Stimulated activated CD4-positive, alpha-beta T cell treated with anti-CD3 and anti-CD28 coated beads, Interleukin-1b, Interleukin-23, amount 100 ng/mL, for 48 hours (primary cell): Measurements from ENCODE around the gene GDPD5.

Source experiments
- DNase-seq: peaks from one replicate; pipeline ENCODE4 v3.0.0-alpha.2; 2020

The GDPD5 gene

GRCh38 chr11:75487365-75487764 is 38.4 kb downstream of the GDPD5 start:
- DNase-seq: no peak

DNA sequence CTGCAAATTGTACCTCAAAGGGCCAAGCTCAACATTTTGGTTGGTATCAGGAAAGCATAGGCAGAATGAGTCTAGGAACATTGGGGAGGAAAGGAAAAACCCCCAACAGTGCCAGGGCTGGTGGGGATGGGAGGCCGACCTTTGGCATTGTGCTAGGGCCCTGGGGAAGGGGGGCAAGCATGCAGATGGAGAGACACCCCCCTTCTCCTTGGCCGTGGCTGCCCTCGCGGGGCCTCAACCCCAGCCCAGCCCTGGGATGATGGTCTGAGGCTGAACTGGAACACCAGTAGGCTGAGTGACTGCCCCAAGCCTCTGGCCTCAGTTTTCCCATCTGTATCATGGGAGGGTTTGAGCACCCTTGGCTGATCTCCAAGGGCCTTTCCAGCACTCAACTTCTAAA is 40.0 kb downstream of the GDPD5 start:
- no peak for DNase-seq

DNA sequence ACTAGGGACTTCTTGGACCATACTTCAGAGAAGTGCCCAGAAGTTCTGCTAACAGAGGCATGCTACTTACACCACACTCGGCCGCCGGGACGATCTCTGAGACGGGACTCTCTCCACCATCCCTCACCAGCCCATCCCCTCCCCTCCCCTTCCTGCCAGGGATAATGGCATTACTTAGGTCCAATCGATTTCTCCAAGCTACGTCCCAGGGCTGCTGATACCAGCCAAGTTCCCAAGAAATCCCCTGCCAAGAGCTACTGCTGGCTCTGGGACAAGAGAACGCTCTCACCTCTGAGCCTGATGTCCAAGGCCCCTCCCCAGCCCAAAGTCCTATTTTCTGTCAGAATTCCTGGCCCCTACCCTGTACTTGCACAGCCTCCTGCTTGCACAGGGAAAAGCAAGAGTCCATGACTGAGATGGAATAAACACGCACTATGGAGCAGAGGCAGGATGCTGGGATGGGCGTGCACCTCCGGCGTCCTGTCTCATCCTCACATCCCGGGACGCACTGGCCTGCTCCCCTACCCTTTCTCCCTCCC is 42.7 kb downstream of the GDPD5 start:
- no peak for DNase-seq

DNA sequence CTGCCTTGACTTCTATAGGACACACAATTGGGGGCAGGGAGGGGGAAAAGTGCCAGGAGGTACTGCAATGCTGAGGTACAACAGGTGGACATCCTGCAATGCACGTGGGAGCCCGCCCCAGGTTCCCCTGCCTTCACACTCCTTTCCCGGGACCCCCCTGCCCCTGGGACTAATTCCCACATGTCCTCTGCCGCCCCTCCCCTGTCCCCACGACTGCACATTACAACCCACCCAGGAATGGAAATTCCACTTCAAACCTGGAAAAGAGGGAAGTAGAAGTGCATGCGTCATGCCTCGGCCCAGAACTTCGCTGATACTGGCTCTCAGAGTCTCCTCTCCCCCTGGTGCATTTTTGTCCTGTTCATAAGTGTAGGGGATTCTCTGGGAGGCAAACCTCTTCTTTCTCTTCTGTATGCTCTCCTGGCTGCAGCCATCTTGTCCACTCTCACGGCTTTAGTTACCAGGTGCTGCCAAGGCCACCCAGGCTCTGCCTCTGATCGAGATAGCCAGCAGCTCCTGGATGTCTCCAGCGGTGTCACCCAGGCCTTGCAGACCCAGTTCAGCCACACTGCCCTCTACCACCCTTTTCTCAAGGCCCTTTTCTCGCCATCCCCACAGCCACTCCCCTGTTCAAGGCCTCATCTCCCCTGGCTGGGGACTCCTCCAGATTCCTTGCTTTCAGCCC is 43.7 kb downstream of the GDPD5 start:
- no peak for DNase-seq

DNA sequence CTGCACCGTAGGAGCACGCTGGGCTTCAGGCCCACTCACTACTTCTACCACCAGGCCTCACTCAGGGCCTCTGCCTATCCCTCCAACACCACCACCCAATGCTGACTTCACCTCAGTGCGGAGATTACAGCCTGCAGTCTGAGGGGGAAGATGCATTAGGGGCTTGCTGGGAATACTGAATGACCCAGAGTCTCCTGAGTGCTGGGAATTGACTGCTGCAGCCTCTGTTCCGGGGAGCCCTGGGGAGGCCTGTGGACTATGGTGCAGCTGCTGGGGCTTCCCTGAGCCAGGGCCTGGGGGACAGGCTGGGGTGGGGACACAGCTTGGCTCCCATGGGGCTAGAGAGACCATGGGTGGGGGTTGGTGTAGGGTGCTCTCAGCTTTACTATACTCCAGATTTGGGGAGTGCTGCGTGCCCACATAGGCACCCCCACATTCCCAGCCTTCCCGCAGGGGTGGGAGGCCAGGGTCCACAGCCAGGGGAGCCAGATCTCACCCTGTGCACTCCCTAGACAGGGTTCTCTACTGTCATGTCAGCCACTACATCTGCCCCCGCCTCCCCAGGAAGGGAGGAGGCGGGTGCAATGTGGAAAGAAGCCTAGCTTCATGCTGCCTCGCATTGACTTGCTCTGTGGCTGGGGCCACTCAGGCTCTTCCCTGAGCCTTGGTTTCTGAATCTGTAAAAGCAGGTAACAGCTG is 44.4 kb downstream of the GDPD5 start:
- DNase-seq: no peak

DNA sequence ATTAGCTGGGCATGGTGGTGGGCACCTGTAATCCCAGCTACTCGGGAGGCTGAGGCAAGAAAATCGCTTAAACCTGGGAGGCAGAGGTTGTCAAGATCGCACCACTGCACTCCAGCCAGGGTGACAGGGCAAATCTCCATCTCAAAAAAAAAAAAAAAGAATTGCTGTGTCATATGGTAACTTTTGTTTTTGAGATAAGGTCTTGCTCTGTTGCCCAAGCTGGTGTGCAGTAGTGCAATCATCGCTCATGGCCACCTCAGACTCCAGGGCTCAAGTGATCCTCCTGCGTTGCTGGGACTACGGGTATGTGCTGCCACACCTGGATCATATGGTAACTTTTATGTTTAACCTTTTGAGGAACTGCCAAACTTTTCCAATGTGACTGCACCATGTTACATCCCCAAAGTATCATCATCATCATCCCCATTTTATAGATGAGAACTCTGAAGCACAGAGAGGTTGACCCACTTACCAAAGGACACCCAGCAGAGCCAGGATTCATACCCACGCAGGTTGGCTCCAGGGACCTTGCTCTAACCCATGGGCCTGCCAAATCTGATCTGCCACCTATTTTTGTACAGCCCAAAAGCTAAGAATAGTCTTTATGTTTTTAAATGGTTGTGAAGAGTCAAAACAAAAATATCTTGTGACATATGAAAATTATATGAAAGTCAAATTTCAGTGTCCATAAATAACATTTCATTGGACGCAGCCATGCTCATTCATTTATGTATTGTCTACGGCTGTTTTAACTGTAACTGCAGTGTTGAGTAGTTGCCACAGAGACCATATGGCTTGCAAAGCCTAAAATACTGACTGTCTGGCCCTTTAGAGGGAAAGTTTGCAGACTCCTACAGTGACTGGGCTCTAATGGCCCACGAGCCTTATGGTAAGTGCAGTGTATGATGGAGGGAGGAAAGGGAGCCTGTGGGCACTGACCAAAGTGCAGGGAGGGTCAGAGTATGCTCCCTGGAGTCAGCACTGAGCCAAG is 45.3 kb downstream of the GDPD5 start:
- DNase-seq: no peak

GRCh38 chr11:75479597-75480145 is 46.1 kb downstream of the GDPD5 start:
- no peak for DNase-seq

- DNase-seq: no peak
Measured at GRCh38 chr11:75478783-75479596, 46.8 kb downstream of the GDPD5 start.

DNA sequence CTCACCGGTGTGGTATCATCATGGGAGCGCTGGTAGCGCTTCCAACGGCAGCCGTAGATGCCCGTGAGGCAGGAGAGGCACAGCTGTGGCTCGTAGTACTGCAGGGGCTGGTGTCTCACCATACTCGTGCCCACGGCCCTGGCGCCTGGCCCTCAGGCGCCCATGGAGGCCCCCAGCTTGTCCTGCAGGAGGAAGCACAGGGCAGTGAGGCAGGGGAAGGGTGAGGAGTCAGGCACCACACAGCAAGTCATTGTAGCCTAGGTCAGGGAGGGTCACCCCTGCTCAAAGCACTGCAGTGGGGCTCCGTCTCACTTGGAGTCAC is 48.2 kb downstream of the GDPD5 start:
- DNase-seq: no peak

DNA sequence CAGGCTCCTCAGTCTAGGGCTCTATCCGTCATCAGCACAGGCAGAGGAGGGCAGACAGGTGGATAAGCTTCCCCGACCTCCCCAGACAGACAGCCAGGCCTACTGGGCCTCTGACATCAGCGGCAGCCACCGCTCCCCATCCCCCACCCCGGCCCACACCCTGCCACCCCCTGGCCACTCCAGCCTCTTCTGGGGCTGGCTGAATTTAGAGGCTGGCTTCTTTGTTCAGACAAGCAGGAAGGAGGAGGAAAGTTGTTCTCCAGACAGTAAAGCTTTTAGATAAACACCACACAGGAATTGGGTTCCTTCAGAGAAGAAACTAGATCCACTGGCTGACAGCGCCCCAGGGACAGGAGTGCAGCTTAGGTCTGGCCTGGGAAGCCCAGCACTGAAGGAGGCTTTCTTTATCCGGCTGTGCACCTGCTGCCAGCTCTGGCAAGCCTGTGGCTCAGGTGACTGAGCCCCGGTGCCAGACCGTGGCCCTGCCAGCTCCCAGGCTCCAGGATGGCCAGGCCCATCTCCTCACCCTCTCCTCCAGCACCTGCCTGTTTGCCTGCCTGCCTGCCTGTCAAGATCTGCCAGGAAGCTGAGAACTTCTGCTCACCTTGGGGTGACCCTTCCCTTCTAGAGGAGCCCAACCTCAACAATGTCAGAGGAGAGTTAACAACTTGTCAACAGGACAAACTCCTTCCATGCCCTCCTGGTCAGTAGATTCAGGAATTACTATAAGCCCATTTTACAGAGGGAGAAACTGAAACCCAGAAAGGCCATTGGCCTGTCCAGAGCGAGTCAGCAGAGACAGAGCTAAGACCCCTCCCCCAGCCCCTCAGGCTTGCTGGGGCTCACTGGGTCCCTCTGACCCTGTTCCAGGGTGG is 48.8 kb downstream of the GDPD5 start:
- DNase-seq: no peak

GRCh38 chr11:75475767-75476650 is 49.7 kb downstream of the GDPD5 start:
- DNase-seq: peak; percentile 17

- DNase-seq: peak; percentile 60
Measured at GRCh38 chr11:75474878-75475766, 50.6 kb downstream of the GDPD5 start.

DNA sequence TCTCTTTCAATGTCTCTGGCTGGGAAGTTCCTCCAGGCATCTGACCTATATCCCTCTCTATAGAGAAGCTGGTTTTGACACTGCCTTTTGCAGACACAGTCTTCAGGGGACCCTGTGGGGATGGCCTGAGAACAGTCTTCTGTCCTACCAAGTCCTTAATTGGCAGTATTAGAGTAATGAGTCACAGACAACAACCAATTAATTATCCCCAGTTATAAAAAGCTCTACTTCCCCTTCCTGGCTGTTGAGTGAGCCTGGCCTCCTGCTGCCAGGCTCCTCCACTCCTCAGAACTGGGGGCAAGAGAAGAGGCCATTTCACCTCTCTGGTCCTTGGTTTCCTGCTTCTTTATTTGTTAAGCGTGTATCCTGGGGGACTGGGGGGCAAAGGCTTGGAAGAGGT is 51.5 kb downstream of the GDPD5 start:
- no peak for DNase-seq

GRCh38 chr11:75473684-75474083 is 52.1 kb downstream of the GDPD5 start:
- DNase-seq: no peak

DNA sequence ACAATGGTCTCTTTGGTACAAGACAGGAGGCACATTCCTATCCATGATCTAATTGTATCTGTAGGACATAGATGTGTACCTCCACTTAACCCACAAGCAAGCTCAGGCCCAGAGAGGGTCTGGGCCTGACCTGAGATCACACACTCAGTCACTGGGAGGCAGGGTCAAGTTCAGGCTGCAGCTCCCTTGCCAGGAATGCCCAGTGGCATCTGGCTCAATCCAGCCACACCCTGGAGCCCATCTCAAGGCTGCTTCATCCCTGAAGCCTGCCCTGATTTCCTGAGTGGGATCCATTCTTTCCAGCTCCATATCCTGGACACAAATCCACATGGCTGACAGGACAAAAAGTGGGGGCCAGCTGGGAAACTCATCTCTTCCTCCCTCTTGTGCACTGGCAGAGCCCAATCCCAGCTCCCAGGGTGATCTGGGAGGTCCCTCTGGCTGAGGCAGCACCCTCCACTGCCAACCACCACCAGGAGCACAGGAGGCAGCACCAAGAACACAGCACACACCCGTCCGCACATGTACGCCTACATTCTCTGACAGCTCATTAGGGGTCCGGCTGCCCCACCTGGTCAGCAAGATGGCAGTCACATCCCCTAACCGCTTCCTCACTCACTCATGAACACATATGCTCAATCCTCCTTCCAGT is 53.5 kb downstream of the GDPD5 start:
- no peak for DNase-seq

DNA sequence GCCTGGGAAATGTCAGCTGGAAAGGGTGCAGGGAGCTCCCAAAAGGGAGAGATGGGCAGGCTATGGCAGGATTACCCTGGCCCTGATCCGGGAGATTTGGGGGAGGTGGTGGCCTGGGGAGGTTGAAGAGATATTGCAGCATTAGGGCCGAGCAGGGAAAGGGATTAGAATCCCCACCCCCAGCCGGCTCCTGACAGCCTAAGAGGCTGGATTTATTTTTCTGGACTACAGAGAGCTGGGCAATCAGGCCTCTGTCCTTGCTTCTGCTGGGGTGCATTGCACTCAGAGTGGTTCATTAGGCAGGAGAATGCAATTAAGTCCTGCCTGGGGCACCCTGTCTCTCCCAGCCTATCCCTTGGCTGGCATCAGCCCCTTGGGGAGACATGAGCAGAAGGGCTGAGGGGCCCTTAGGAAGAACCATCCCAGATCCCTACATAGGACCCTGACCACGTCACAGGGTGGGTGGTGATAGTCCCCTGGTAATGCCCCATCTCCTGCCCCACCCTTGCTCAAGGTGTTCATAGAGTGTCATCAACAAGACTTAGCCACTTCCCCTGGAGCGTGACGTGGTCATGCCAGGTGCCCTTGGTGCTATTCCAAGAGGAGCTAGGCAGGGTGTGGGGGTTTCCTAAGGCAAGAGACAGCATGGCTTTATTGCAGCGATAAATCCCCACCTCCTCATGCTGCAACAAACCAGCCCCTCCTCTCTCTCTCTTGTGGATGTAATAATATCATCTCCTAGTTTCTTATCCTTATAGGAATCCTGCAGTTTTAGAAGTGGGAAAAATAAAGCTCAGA is 54.4 kb downstream of the GDPD5 start:
- DNase-seq: no peak

GRCh38 chr11:75470476-75471080 is 55.2 kb downstream of the GDPD5 start:
- DNase-seq: no peak
